ENCODE measurements around the gene GLUL.
"Not testable (repeated sequence)": the region's sequence is repeated elsewhere in the genome, so short reads cannot be mapped to it uniquely, and the experiment has no call there.

GLUL gene

GRCh38 chr1:182368358-182368757, 23.2 kb downstream of the GLUL start:
- no peak for DNase-seq (ENCODE audit: low read depth)

- DNase-seq (ENCODE audit: low read depth): no peak
Observed at GRCh38 chr1:182367926-182368325, 23.7 kb downstream of the GLUL start.

- DNase-seq (ENCODE audit: low read depth): no peak
Observed at GRCh38 chr1:182366596-182366995, 25.0 kb downstream of the GLUL start.

- DNase-seq (ENCODE audit: low read depth): no peak
Observed at GRCh38 chr1:182359645-182360044, 31.9 kb downstream of the GLUL start.

GRCh38 chr1:182357913-182358312, 33.7 kb downstream of the GLUL start:
- no peak for DNase-seq (ENCODE audit: low read depth)

- no peak for DNase-seq (ENCODE audit: low read depth)
Observed at GRCh38 chr1:182357171-182357570, 34.4 kb downstream of the GLUL start.

GRCh38 chr1:182355723-182356098, 35.9 kb downstream of the GLUL start:
- no peak for DNase-seq (ENCODE audit: low read depth)

GRCh38 chr1:182351790-182352364, 39.7 kb downstream of the GLUL start:
- no peak for DNase-seq (ENCODE audit: low read depth)

- no peak for DNase-seq (ENCODE audit: low read depth)
Observed at GRCh38 chr1:182350839-182351238, 40.8 kb downstream of the GLUL start.

GRCh38 chr1:182348961-182349747, 42.4 kb downstream of the GLUL start:
- DNase-seq (ENCODE audit: low read depth): no peak

- DNase-seq (ENCODE audit: low read depth): no peak
Observed at GRCh38 chr1:182347019-182347418, 44.6 kb downstream of the GLUL start.

GRCh38 chr1:182340233-182341058, 51.1 kb downstream of the GLUL start:
- DNase-seq (ENCODE audit: low read depth): no peak

GRCh38 chr1:182339684-182340083, 51.9 kb downstream of the GLUL start:
- DNase-seq (ENCODE audit: low read depth): no peak

- no peak for DNase-seq (ENCODE audit: low read depth)
Observed at GRCh38 chr1:182338806-182339370, 52.7 kb downstream of the GLUL start.

- DNase-seq (ENCODE audit: low read depth): no peak
Observed at GRCh38 chr1:182337736-182338571, 53.6 kb downstream of the GLUL start.

- no peak for DNase-seq (ENCODE audit: low read depth)
Observed at GRCh38 chr1:182335771-182336566, 55.6 kb downstream of the GLUL start.

- not testable (repeated sequence) for DNase-seq (ENCODE audit: low read depth)
Observed at GRCh38 chr1:182333071-182333571, 58.5 kb downstream of the GLUL start.

GRCh38 chr1:182332261-182333060, 59.1 kb downstream of the GLUL start:
- no peak for DNase-seq (ENCODE audit: low read depth)

All from T follicular helper cell (primary cell).